Measurements from ENCODE around the gene ATP2C2.

GRCh38 chr16:84368308-84368996, at the start of gene ATP2C2:
- TF ChIP-seq, protein P1, sequence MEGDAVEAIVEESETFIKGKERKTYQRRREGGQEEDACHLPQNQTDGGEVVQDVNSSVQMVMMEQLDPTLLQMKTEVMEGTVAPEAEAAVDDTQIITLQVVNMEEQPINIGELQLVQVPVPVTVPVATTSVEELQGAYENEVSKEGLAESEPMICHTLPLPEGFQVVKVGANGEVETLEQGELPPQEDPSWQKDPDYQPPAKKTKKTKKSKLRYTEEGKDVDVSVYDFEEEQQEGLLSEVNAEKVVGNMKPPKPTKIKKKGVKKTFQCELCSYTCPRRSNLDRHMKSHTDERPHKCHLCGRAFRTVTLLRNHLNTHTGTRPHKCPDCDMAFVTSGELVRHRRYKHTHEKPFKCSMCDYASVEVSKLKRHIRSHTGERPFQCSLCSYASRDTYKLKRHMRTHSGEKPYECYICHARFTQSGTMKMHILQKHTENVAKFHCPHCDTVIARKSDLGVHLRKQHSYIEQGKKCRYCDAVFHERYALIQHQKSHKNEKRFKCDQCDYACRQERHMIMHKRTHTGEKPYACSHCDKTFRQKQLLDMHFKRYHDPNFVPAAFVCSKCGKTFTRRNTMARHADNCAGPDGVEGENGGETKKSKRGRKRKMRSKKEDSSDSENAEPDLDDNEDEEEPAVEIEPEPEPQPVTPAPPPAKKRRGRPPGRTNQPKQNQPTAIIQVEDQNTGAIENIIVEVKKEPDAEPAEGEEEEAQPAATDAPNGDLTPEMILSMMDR (IDR thresholded peaks at IDR 0.05; ENCODE audit: low read depth, low read length, poor library complexity, severe bottlenecking), result no peak
- TF ChIP-seq EZH2phosphoT487 (IDR thresholded peaks at IDR 0.05; ENCODE audit: borderline replicate concordance, low read length), result no peak
